Adipose tissue (tissue), 3 donors: Measurements from ENCODE around the gene AGAP9. TPM values are rescaled to one million over a fixed set of nuclear protein-coding genes. Genes with fewer than 3 reads are reported as not detected.
"Not testable (repeated sequence)": the region's sequence is repeated elsewhere in the genome, so short reads cannot be mapped to it uniquely, and the experiment has no call there.

Experiments
- H3K27ac ChIP-seq: one replicate; pipeline ENCODE4 v1.5.1; 2013; ENCODE audit warnings: low read depth, low read length
- WGBS, 3 donors: extraction: QIAGEN DNeasy Blood & Tissue Kit; methylation state at CpG; one replicate each; pipeline ENCODE4 v1.1.7; 2013; 5-methylcytosine and 5-hydroxymethylcytosine counted together
- polyA plus RNA-seq, 3 donors: library from polyadenylated mRNA; stranded (reverse); fragments of 200-250 nt; gene quantifications; one replicate each; pipeline ENCODE4 v1.2.3, GENCODE V29; 2013
- donor health status: healthy with polysubstance abuse.
- donor health status: Bipolar disorder and iron deficiency.
- donor health status: healthy.

The AGAP9 gene
- 1 to 10 TPM; 3.4 to 6.1 (median 5.5) TPM for polyA plus RNA-seq

DNA sequence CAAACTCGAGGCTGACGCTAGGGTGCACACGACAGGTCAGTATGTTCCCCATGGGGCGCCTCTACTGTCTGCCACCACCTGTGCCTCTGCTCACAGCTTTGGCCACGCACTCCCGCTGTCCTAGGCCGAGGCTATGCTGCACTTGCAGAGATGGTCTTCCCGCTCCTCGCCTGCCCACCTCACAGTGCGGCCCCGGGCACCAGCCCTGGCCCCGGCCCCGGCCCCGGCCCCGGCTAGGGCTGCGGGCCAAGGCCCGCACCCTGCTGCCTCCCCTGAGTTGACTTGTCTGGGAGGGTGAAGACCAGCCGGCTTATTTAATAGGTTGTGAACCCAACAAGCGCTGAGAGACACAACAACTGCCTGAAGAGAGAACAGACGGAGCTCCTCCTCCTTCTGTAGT, at the start of gene AGAP9:
Gene AGAP9, minus strand, starts transcription at position 164 of the 400 bp plus-strand sequence. Its CDS starts 112 bp downstream, at position 52.
- WGBS, 3 donors: no CpG with 5 or more reads among the region's 20 CpGs
- not testable (repeated sequence) for H3K27ac ChIP-seq

- WGBS, 3 donors: 76 to 80% (median 78%) methylated on average over 4 to 5 of the region's 9 CpGs
- H3K27ac ChIP-seq: not testable (repeated sequence)
These were observed 47.9 kb upstream of the AGAP9 start for GRCh38 chr10:47571138-47571912.

- 83 to 85% methylated on average over 1 to 2 of the region's 7 CpGs; no CpG with 5 or more reads in 1 of the 3 donors for WGBS, 3 donors
- H3K27ac ChIP-seq: not testable (repeated sequence)
These were observed 43.3 kb upstream of the AGAP9 start for GRCh38 chr10:47566757-47567156.

- not testable (repeated sequence) for H3K27ac ChIP-seq
- 66 to 82% (median 79%) methylated on average over 11 to 14 of the region's 18 CpGs for WGBS, 3 donors
These were observed 42.8 kb upstream of the AGAP9 start for GRCh38 chr10:47566108-47566699.

- 72 to 92% (median 86%) methylated on average over 40 to 47 of the region's 47 CpGs for WGBS, 3 donors
These were observed 42.1 kb upstream of the AGAP9 start for GRCh38 chr10:47565517-47565920.

DNA sequence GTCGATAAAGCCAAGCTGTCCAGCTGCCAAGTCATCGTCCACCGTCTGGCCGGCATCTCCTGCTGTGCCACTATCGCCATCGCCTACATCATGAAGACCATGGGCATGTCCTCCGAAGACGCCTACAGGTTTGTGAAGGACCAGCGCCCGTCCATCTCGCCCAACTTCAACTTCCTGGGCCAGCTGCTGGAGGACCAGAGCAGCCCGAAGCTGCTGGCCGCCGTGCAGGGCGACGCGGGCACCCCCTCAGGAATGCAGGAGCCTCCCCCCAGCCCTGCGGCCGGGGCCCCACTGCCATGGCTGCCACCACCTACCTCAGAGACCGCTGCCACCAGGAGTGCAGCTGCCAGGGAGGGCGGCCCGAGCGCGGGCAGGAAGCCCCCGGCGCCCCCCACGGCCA, 41.5 kb upstream of the AGAP9 start:
- WGBS, 3 donors: 94 to 97% (median 96%) methylated on average over 13 to 18 of the region's 27 CpGs
- not testable (repeated sequence) for H3K27ac ChIP-seq

More at GRCh38 chr10:47565517-47565920, 42.1 kb upstream of the AGAP9 start:
- not testable (repeated sequence) for H3K27ac ChIP-seq

GRCh38 chr10:47564318-47564717, 40.9 kb upstream of the AGAP9 start:
- WGBS, 3 donors: 89 to 98% (median 95%) methylated on average over 3 to 8 of the region's 16 CpGs
- H3K27ac ChIP-seq: not testable (repeated sequence)

DNA sequence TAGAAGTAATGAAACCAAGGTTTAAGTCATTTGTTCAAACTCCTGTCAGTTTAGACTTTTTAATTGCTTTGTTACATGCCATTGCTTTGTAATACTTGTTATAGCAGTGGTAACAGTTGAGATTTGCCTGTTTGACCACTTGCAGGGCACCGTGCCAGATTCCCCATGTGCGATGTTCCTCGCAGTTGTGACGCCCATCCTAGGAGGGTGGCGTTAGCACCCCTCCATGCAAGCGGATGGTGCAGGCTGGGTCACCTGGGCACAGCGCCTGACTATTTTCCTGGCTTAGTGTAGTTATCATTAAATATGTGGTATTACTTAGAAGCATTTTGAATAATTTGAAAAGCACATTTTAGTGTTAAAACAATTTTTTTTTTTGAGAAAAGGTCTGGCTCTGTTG, 37.0 kb upstream of the AGAP9 start:
- WGBS, 3 donors: 32 to 54% (median 41%) methylated on average over 7 of the region's 7 CpGs
- H3K27ac ChIP-seq: not testable (repeated sequence)

DNA sequence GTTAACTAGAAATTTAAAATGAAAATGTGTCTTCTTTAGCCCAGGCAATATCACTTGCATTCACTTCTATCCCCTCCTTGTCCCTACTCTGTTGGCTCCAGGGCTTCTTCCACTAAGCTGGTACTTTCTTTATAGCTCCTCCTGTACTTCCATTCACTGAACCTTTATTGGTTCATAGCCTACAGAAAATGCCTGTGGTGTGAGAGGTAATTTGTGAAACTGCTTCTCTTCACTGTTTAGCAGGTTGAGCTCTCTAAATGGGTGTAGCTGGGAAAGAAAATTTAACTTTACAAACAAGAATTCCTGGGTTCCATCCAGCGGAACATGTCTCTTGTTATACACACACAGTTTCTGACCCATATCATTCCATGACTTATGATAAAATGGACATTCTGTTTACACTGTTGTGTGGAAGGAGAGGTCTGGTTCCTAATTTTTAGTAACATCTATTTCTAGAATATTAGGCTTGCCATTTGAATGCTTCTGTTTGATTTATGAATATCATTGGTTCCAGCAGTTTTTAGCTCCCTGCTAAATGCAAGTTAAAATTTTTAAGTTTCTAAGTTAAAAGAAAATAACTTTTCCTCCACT, 36.4 kb upstream of the AGAP9 start:
- 0 to 100% (median 96%) methylated on average over 1 of the region's 1 CpG for WGBS, 3 donors
- not testable (repeated sequence) for H3K27ac ChIP-seq

GRCh38 chr10:47558109-47558508, 34.7 kb upstream of the AGAP9 start:
- H3K27ac ChIP-seq: not testable (repeated sequence)
- WGBS, 3 donors: 42 to 77% (median 77%) methylated on average over 5 of the region's 5 CpGs

DNA sequence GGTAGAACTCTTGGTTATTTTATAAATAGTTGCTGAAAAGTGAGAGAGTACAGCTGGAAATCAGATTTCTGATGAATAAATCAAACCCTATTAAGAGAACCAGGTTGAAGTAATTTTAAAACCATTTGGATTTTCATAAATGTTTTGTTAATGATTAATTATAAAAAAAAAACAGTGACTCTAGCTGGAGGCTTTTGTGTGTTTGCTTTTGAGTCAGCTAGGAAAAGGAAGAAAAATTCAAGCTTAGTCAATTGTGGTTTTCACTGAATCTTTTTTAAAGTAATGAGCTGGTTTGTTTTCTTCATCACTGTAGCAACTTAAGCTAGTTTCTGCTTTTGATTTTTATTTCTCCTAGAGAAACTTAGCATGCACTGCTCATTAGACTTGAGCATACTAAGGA, 34.2 kb upstream of the AGAP9 start:
- not testable (repeated sequence) for H3K27ac ChIP-seq

DNA sequence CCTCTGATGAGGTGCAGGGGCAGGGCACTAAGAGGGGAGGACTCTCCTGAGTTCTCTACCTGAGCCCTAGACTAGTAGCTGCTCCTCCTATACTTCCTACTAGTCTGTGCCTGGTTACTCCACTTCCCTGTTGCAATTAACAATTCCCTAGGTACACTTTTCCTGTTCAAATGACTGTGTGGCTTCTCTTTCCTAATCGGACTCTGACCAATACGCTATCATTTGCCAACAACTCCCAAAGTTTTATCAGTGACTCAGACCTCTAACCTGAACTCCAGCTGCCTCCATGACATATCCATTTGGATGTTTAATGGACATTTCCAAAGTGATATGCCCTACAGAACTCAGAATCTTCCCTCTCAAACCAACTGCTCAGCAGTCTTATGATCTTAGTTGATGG, 31.9 kb upstream of the AGAP9 start:
- 50 to 71% (median 58%) methylated on average over 2 of the region's 2 CpGs for WGBS, 3 donors
- not testable (repeated sequence) for H3K27ac ChIP-seq

DNA sequence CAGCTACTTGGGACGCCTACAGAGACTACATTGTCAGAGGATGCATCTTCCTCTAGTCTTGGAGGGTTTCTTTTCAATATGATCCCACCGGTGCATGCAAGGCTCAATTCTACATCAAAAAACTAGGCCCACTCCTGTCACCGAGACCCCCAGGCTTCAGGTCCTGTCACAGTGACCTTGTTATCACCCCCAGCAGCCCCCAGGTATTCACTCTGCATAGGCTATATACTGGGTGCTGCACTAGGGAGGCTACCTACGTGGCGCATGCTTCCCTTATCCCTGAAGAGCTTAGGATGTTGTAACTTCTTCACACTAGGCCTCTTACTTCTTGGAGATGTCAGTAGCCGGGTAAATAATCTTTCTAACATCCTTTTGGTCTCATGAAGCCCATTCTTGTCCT, 31.1 kb upstream of the AGAP9 start:
- 89 to 100% (median 92%) methylated on average over 3 to 5 of the region's 6 CpGs for WGBS, 3 donors
- not testable (repeated sequence) for H3K27ac ChIP-seq

GRCh38 chr10:47553860-47554247, 30.4 kb upstream of the AGAP9 start:
- not testable (repeated sequence) for H3K27ac ChIP-seq
- 4 to 29% (median 16%) methylated on average over 8 to 13 of the region's 17 CpGs for WGBS, 3 donors

- not testable (repeated sequence) for H3K27ac ChIP-seq
- WGBS, 3 donors: 0% methylated on average over 30 to 47 of the region's 60 CpGs
These were observed 29.9 kb upstream of the AGAP9 start for GRCh38 chr10:47553214-47553859.

DNA sequence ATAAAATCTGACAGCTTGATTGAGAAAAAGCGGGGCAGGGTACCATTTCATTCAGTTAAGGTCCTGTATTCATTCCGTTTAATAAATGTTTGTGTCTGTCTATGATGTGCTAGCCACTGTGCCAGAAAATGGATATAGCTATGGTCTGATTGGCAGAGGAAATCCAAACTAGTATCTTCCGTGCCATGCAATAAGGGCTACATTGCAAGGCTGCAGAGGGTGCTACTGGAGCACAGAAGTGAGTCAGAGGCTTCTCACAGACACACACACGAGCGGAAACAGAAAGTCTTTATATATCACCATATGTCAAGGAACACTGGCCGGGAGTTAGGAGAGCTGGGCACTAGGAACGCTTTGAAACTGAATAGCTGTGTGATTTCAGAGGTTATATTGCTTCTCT, 29.3 kb upstream of the AGAP9 start:
- H3K27ac ChIP-seq: not testable (repeated sequence)
- WGBS, 3 donors: 10 to 13% (median 11%) methylated on average over 7 of the region's 7 CpGs

- not testable (repeated sequence) for H3K27ac ChIP-seq
- 82 to 90% (median 86%) methylated on average over 1 of the region's 3 CpGs for WGBS, 3 donors
These were observed 23.8 kb upstream of the AGAP9 start for GRCh38 chr10:47547286-47547685.

- WGBS, 3 donors: 89 to 99% (median 92%) methylated on average over 1 to 2 of the region's 3 CpGs
- H3K27ac ChIP-seq: not testable (repeated sequence)
These were observed 13.0 kb upstream of the AGAP9 start for GRCh38 chr10:47536430-47536829.

GRCh38 chr10:47502313-47502712, 21.1 kb downstream of the AGAP9 start:
- WGBS, 3 donors: 73 to 94% (median 81%) methylated on average over 6 to 7 of the region's 9 CpGs
- not testable (repeated sequence) for H3K27ac ChIP-seq
